HG03442 (cell line): ENCODE data around the gene NUB1.
A peak's percentile ranks its signal among the peaks of the same experiment; 100 is the strongest.

Experiments used
- ATAC-seq: cut with Tn5 transposase; IDR thresholded peaks from one replicate; pipeline ENCODE4 v1.9.1; 2021; ENCODE audit warnings: mild to moderate bottlenecking, moderate library complexity; ENCODE audit not compliant: unreplicated experiment

Gene NUB1

DNA sequence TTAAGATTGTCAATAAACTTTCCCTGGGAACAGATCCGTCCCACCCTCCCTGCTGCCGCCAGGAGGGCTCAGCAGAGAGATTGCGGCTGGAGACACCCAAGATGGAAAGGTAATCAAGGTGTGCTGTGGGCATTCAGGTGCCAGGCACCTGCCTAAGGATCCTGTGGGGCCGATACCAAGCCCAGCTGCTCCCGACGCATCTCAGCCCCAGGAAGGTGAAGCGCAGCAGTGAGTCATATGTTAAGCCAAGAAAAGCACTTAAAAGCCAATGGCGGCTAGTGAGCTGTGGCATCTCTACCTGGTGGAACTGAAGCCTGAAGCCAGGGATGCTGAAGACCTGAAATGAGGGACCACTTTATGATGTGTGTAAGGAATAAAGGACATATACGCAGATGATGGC lies 62.2 kb downstream of the NUB1 start:
- no peak for ATAC-seq

DNA sequence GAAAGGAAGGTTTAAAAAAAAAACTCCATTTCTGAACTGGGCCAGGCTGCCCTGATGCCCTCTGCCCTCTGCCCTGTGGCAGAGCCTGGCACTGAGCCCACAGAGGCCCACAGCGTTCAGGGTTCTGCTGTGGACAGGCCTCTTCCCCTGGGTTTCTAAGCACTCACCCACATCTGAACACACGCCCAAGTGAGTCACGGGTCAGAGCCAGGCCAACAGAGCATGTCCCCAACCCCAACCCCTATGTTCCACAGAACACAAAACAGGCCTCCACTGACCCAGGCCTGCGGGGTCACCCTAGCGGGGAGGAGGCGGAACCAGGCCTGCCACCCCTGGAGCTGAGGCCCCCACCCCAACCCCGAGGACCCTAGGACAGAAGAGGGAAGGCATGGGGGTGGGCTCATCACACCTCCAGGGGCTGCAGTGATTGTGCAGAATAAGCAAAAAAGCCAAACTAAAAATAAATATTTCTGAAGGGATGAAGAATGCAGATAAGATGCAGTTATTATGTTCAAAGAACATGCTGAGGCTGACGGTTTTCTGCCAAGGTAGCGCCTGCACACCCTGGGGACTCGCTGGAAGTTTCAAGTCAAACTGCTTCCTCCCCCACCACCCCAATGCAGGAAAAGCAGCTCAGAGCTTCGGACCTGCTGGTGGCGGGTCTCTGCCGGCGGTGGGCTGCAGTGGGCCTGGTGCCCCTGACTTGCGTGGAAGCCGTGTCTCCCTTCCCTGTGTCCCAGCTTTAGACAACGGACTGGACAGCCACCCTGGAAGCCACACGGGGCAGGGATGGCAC lies 62.8 kb downstream of the NUB1 start:
- ATAC-seq, result no peak

DNA sequence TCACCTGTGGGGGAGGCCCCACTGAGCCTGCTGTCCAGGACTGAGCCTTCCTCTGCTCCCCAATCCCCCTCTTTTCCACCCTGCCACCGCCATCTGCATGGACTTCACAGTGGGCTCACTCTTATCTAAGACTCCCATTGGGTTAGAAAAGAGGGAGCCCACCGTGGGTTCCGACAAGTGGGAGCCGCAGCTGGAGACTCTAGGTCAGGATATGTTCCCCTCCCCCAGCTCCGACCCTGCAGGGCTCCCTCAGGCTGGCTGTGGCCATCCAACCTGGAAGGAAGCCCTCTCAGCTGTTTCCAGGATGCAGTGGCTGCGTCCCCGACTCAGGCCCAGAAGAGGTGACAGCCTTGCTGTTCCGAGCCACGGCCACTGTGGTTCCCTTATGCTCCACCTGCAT lies 63.4 kb downstream of the NUB1 start:
- ATAC-seq, result no peak

DNA sequence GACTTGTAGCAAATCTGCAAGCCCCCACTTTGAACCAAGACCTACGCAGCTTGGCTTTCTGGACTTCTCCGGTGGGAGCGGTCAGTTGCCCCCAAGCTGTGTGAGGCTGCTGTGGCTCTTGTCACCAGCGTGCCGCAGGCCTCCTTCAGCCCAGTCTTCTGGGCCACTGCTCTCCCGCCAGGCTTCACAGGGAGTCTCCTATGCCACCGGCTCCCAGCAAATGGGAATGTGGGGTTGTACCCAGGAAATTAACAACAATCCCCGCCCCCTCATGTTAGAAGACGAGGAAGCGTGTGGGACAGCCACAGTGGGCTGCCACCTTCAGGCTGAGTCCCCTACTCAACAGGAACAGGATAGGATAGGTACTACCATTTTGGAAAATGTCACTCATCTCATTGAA lies 64.0 kb downstream of the NUB1 start:
- no peak for ATAC-seq

DNA sequence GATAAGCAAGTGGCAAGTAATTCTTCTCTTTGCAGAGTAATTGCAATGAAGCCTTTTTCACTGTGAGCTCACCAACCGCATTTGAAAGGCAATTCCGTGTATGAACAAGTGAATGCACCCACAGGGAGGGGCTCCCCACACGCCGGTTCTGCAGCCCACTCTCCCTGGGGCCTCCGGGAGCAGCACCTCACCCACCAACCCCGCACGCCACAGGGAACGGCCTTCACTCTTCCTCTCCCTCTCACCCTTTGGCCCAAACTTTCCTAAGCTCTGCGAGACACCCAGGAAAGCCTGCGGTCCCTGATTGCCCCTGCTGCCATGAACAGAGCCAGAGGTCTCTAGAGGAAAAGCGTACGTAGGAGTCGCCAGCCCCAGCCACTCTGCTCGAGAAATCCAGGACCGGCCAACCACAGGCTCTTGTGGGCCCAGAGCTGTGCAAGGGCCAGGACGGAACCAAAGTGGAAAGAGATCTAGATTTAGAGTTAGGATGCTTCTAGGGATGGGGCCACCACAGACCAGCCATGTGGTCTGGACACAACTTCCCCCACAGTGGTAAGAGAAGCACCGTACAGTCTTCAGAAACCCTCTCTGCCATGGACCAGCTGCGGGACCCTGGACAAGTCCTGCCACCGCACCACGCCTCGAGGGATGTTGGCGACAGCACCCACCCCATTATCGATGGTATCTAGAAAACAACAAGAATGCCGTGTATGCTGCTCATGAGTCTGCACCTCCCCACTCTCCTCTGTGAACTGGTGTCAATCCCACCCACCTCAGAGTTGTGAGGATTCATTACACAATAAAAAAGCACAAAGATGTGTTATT lies 64.7 kb downstream of the NUB1 start:
- no peak for ATAC-seq

DNA sequence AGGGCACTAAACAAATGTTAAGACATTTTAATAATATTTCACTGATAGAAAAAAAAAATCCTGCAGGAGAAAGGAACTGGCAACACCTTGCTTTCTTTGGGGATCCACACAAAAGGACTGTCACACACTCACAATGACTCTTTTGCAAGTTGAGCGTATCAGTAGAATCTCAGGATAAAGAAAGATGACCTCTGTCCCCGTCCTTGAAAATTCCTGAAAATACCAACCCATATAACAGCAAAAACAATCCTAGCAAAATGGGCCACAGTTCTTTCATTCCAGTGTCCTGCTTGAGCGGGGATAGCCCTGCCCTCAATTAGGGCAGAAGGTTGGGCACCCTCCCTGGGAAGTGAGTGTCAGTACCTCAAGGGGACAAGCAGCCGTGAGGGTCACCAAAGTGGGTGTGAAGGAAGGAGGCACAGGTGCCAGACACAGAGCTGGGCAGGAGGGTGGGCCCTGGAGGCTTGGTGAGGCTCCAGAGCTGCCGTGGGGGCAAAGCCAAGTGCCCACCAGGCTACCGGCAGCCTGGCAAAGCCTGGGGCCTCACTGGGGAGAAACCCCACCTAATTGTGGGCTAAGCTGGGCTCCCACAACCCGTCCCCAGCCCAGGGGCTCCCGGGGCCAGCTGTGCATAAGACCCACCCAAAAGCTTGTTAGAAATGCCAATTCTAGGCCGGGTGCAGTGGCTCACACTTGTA lies 65.4 kb downstream of the NUB1 start:
- ATAC-seq, result no peak

DNA sequence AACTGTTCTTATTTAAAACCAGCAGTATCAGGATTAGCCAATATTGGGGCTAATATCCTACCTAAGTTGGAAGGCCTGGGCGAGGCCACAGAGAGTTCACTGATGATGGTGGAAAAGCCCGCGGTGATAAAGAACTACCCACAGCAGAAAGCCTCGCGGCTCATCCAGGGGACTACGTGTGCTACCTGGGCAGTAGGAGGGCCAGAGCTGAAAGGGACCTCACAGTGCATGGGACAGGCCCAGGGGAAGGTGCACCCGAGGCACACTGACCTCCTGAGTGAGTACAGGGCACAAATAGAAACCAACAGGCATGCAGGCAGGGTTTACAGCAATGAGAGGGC lies 66.9 kb downstream of the NUB1 start:
- ATAC-seq, result no peak

DNA sequence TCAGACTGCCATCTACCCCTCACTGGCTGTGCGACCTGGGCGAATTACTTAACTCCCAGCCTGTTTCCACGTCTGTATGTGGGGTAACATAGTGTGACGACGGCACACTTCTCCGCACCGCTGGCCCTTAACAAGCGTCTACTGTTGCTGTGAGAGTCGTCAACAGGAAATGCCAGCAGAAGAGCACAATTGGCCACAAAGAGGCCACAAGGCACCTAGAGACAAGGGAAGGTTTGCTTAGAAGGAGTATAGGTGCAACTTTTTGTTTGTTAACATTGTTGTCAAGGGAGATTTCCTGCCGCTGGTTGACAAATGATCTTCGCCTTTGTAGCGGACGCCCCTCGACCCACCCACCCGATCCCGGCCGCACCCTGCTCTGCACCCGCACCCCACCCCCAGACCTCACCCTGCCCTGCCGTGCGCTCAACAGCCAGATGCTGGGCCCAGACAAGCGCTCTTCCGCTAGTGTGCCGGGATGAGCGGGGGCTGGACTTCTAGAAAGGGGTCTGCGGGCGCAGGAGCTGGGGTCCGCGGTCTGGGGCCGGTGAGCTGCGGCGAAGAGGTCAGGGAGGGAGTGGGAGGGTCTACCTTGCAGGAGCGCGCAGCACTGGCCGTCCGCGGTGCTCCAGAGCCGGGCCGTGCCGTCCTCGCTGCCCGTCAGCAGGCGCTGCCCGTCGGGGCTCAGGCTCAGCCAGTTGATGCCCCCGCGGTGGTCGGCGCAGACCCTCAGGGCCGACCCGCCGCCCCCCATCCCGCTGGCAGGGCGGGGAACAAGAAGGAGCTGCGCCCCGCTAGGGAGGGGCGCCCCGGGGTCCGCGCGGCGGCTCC lies 67.4 kb downstream of the NUB1 start:
- peak; percentile 62 for ATAC-seq

DNA sequence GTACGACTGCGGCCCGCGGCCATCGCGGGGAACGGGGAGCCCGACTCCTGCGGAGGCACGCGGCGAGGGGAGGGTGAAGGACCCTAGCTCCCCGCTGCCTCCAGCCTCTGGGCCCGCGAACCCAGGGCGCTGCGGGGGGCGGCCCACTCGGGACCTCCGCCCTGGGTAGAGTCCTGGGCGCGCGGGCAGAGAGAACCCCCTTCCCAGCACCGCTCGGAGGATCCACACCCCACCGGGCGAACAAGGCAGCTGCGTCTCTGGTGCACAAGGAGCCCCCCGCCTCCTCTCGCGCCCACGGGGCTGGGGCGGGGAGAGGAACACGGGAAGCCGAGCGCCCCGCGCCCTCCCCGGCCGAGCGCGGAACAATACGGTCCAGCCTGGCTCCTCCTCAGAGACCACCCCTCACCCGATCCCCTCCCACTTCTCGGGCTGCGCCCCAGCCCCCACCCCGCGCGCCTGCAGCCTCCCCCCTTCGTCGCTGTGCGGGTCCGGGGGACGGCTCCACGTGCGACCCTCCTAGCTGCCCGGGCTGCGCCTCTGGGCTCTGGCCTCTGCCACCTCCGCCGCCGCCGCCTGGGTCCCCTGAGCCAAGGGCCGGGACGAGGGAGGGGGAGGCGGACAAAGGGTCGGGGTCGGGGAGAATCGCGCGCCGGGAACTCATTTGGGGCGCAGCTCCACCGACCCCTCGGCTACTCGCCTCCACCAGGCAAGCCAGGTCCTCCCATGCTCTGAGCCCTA lies 68.2 kb downstream of the NUB1 start, which contains the start of gene WDR86:
Gene WDR86, minus strand, starts transcription at position 372 of the 738 bp plus-strand sequence. CDS start 449 bp downstream, outside the sequence.
- ATAC-seq, result no peak

DNA sequence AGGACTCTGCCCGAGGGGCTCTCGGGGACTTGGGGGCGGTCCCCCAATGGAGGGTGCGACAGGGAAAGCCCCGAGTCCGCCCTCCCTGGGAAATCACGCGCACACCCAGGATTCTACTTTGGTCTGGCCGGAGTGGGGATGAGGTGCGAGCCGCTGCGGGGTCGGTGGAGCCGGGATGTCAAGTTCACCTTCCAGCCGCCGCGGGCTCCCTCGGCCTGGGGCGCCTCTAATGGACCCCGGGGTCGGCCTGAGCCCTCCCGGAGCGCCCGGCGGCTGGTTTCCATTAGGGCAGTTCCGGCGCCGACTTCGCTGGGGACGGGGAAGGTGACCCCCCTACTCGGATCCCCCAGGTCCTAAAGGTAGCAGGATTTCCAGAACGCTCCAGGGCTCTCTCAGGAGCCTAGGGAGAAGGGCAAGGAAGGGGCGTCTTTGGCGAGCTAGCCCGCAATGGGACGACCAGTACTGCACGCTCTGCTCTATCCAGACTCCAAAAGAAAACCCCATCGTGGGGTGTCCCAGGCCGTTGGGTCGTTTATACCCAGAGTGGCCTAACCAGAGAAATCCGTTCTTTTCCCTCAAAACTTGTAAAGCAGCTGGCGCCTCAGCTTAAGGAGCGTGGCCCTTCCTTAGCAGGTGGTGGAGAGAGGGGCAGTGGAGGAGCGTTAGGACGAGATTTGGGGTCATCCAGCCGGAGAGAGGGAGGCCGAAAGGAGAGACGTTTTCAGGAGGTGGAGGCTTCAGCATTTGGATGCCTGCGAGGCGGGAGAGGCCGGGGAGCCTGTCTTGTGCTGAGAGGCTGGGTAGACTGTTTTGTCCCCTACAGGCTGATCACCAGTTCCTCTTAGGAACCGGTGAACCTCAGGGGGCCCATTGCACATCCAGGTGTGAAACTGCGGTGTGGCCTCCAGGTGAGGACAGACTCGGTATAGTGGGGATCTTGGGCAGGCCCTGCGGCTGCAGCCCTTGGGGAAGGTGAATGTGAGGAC lies 69.1 kb downstream of the NUB1 start:
- no peak for ATAC-seq

DNA sequence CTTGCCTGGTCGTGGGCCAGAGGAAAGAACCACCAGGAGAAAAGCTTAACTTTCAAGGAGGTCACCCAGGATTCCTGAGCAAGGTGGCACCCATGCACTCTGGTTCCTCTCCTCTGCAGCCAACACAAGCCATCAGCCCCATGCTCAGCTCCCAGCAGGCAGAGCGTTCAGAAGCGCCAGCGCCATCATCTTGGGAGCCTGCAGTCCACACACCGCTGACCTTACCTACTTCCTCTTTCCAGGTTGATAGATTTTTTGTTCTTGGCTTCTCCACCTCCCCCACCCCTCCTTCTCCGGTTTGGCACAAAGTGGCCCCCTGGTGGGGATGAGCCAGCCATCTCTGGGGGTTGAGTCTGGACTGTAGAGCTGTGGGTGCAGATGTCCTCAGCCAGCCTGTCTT lies 69.9 kb downstream of the NUB1 start:
- no peak for ATAC-seq

DNA sequence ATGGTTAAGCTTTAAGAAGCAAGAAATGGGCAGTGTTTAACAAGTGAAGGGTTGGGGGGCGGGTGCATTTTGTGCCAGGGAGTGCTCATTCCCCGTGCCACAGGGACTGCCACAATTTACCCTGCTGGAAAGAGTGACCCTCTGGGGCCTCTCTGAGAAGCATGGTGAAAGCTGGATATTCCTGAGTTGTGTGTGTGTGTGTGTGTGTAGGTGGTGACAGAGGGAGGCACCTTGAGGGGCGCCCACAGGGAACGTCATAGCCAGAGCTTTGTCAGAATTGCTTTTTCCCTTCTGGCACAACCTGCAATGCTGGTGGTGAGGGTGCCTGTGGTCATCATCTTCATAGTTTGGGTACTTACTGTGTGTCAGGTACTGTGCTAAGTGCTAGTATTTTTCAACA lies 70.7 kb downstream of the NUB1 start:
- no peak for ATAC-seq

DNA sequence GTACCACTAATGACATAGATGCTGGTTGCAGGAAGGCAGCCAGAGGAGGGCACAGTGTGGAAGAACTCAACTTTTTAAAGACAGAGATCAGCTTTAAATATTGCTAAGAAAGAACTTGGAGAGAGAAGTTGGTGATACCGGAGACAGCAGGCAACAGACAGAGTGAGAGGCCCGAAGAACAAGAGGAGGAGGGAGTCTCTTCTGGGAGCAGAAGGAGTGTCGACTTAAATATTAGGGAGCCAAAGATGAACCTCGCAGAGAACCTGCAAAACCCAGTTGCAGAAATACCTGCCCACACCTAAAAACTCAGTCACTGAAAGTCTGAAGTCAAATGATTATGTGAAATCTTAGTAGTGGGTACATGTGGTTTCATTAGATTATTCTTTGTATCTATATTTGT lies 71.6 kb downstream of the NUB1 start:
- no peak for ATAC-seq

DNA sequence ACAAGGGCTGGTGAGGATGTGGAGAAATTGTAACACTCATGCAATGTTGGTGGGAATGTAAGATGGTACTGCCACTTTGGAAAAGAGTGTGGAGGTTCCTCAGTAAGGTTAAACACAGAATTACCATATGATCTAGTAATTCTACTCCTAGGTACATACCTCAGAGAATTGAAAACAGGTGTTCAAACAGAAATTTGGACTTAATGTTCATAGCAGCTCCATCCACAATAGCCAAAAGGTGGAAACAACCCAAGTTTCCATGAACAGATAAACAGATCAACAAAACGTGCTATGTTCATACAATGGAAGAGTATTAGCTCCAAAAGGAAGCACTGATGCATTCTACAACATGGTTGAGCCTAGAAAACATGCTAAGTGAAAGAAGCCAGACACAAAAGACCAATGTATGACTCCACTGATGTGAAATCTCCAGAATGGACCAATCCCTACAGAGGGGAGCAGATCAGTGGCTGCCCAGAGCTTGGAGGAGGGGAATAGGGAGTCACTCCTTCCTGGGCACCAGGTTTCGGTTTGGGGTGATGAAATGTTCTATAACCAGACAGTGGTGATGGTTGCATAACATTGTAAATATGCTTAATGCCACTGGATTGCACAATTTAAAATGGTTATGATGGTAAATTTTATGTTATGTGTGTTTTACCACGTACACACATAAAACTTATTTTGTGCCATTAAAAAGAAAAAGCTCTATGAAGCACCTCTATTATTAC lies 73.9 kb downstream of the NUB1 start:
- no peak for ATAC-seq

DNA sequence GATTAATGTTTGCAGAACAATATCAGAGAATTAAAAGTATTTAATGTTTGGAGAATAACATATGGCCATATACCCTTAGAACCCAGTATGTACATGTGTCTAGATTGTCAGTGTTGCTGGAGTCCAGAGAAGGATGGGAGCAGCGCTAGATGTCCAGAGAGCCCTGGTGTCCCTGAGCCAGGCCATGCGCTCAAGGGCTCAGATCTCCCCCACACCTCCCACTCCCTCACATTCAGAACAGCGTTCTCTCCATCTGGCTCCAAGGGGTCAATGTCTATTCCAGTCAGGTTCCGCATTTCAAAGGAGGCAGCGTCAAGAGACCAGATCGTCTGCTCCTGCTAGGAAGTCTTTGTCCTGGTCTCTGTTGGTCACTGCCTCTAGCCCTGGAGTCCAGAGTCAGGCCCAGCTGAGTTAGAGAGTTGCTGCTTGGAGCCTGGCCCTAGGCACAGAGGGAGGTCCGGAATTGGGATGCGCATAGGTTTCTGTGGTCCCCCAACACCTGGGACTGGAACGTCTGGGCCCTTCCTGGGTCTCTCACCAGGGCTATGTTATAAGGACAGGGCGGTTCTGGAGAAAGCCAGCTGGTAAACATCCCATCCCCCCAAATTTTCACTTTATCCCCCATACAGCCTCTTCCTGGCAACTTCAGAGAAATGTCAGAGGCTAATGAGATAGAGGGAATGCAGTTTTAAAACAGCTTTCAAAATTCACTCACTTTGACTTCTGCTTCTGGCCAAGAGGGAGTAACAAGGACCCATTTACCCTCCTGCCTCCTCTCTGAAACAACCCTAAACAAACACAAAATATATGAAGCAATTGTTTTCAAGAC lies 74.7 kb downstream of the NUB1 start:
- ATAC-seq, result no peak

DNA sequence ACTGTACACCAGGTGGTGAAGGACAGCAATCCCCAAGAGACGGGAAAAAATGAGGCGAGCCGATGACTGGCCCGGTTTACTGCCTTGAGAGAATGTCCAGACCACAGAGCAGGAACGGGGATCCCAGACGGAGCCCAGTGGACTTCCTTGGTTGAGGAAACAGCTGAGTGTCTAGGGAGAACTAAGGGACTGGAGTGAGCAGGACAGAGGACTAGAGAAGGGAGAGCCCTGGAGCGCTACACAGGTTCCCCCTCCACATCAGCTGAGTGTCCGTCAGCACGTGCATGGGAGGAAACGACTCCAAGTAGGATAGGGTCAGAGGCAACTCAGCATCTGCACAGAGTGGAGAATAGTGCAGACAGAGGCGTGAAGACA lies 75.3 kb downstream of the NUB1 start:
- ATAC-seq, result no peak

DNA sequence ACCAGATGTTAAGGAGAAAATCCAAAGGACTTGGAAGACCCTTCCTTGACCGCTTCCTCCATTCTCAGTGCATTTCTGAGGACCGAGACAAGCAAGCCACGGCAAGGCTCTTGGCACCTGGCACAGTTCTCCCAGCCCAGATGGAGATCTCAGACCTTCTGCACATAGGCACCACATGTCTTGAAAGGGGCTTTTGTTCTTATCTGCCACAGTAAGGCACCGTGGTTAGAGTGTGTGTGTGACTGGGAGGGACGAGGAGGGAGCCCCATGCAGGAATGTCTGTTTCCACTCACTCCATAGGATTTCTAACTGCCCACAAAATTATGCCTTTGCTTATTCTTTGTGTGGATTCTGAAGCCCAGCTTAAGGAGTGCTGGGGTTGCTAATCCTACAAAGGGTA lies 78.5 kb downstream of the NUB1 start:
- ATAC-seq, result no peak
